Hematopoietic multipotent progenitor cell treated with erythropoietin and hydrocortisone succinate and interleukin-3 and kit ligand, for 6 days (in vitro differentiated cells): ENCODE data around the gene MLC1.
A peak's percentile ranks its signal among the peaks of the same experiment; 100 is the strongest.

ENCODE experiments used
- DNase-seq: peaks from one replicate; pipeline ENCODE4 v3.0.0-alpha.2; 2015

Gene MLC1

GRCh38 chr22:50085211-50085972, at the start of gene MLC1:
TSS of gene MLC1 (minus strand) at chr22:50085426. CDS start at chr22:50084902, 524 bp downstream.
- peak; percentile 95 for DNase-seq

GRCh38 chr22:50134481-50134880, 49.3 kb upstream of the MLC1 start:
- no peak for DNase-seq

- no peak for DNase-seq
Measured at GRCh38 chr22:50131894-50132293, 46.7 kb upstream of the MLC1 start.

GRCh38 chr22:50129121-50129736, 44.0 kb upstream of the MLC1 start:
- no peak for DNase-seq

- DNase-seq = no peak
Measured at GRCh38 chr22:50125029-50125428, 39.8 kb upstream of the MLC1 start.

- no peak for DNase-seq
Measured at GRCh38 chr22:50123119-50123518, 37.9 kb upstream of the MLC1 start.

DNA sequence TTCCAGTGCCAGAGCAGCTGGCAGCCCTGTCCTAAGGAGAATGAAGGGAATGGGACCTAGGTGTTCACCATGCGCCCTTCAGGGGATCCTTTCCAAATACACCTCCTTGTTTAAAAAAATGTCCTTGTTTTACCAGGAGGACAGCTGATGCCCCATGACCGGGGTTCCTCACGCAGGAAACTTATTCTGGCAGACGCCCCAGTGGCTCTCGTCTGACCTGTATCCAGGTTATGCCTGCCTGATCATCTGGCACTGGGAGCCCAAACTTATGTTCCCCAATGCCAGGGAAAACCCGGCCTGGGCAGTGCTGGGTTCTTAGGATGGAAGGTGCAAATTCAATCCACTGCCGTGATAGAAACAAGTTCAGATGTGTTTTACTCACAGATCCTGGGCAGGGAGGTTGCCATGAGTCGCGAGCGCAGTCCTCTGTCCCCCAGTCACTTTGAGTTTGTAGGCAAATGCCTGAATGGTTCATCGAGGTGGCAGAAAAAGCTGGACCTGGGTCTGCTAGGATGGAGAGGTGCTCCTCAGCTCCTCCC, 36.0 kb upstream of the MLC1 start:
- no peak for DNase-seq

DNA sequence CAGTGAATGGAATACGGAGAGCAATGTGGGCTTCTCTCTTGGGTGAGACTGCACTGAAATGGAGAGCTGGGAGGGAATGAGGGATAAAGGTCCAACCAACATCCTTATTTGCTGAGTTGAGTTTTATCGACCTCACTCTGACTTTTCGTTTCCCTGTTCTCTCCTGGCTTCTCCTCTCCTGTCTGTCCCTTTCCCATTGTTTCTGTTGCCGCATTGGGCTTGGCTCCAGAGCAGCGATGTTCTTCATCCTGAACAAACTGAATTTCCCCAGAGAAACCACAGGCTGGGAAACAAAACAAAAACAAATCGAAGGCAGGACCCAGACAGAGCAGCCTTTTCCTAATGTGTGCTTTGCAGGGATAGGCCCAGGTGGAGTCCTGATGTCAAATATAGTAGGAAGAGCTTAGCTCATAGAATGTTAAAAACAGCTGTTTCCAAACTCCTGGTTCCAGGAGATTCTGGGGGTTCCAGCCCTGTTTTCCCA, 34.6 kb upstream of the MLC1 start:
- no peak for DNase-seq

DNA sequence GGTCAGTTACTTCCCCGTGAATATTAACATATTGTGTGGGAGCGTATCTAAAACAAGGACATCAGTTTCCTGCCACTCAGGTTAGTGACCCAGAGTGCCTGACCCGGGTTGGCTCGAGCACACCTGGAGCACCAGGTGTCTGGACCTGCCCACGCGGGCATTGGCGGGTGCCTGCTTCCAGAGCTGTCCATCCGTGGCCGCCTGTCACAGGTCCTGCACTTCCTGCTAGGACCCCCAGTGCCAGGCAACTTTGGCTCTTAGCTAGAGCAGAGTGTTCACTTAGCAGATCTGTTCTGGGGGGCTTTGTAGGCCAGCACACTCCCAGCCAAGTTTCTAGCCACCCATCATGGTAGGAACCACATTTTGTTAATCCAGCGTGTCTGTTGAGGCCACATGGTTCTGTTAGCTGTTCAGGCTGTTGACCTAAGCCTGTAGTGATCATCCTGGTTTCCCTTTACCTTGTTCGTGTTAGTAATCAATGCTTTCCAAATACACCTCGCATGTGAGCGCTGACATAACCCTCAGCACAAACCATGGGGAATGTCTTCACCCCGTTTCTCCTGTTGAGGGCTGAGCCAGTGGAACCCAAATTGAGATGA, 34.0 kb upstream of the MLC1 start:
- no peak for DNase-seq

GRCh38 chr22:50118557-50119168, 33.4 kb upstream of the MLC1 start:
- peak; percentile 95 for DNase-seq

GRCh38 chr22:50118129-50118528, 32.9 kb upstream of the MLC1 start:
- DNase-seq = no peak

DNA sequence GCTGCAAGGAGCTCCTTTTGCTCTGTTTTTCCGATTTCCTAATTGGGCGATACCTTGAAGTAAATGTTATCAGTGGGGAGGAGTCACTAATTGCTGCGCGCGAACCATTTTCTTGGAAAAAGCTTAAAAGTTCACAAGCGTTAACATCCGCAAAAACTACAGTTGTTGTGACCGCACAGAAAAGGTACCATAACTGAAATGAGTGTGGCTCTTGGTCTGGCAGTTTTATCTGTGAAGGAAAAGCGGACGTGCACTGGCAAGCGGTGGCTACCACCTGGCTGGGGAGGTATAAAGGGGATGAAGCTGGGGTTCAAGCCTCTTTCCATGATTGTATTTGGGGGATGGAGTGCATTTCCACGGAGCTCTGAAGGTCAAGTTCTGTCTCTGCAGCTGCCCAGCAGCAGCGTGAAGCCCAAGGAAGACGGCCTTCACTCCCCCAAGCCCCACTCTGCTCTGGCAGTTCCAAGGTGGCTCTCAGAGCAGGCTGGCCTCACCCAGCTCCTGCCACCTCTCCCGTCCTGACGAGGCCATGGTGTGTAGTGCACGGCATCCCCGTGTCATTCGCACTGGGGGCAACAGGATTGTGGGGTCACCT, 32.0 kb upstream of the MLC1 start:
- no peak for DNase-seq

GRCh38 chr22:50115693-50116092, 30.5 kb upstream of the MLC1 start:
- DNase-seq = no peak

GRCh38 chr22:50114221-50115021, 29.2 kb upstream of the MLC1 start:
- DNase-seq = no peak

GRCh38 chr22:50112151-50113118, 27.2 kb upstream of the MLC1 start:
- DNase-seq = peak; percentile 66

GRCh38 chr22:50111056-50111455, 25.8 kb upstream of the MLC1 start:
- DNase-seq = no peak

- DNase-seq = no peak
Measured at GRCh38 chr22:50107529-50107928, 22.3 kb upstream of the MLC1 start.

DNA sequence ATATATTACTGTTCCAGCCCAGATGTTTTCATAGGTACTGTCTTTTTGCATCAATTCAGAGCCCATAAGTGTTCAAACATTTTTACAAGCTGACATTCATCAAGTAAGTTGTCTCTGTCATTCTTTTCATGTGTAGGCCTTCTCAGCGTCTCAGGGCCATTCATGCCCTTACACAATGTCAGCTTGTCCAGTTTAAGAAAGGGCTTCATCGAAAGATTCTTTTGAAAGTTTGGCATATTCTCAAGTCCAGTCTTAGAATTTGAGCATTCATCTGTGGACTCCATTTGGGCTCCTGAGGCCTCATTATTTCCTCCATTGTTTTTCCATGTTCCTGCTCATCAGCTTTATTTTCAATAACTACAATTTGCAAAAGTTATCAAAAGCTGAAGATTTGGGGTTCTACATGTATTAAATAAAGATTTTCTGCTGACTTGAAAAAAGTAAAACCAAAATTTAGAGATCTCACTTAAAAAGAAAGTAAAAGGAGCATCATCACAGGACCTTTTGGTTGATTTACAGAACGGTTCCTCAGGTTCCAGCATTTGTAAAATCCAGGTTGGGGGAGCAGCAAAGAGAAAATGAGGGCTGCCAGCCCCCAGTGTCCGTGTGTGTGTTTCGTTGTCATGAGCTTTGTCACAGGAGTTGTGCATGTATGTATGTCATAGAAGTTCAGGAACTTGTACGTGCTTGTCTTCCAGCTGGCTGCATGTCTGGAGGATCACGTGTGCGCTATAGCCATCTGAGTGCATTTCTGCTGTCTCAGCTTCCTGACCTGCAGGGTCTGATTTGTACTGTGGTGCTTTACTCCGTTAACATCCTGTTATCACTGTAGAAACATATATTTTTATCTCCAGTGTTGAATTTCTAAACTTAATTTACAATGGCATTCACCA, 20.2 kb upstream of the MLC1 start:
- peak; percentile 82 for DNase-seq

- DNase-seq = peak; percentile 78
Measured at GRCh38 chr22:50104141-50104544, 18.9 kb upstream of the MLC1 start.

- peak; percentile 42 for DNase-seq
Measured at GRCh38 chr22:50102946-50103345, 17.7 kb upstream of the MLC1 start.
